ENCODE measurements around the gene HTR1D. TPM values are rescaled to one million over a fixed set of nuclear protein-coding genes. Genes with fewer than 3 reads are reported as not detected.

Gene HTR1D
- total RNA-seq, 1 experiment from 2014 or later: 3.1 TPM

GRCh38 chr1:23177031-23177430 lies 40.3 kb downstream of the HTR1D start:
- TF ChIP-seq, protein P1, sequence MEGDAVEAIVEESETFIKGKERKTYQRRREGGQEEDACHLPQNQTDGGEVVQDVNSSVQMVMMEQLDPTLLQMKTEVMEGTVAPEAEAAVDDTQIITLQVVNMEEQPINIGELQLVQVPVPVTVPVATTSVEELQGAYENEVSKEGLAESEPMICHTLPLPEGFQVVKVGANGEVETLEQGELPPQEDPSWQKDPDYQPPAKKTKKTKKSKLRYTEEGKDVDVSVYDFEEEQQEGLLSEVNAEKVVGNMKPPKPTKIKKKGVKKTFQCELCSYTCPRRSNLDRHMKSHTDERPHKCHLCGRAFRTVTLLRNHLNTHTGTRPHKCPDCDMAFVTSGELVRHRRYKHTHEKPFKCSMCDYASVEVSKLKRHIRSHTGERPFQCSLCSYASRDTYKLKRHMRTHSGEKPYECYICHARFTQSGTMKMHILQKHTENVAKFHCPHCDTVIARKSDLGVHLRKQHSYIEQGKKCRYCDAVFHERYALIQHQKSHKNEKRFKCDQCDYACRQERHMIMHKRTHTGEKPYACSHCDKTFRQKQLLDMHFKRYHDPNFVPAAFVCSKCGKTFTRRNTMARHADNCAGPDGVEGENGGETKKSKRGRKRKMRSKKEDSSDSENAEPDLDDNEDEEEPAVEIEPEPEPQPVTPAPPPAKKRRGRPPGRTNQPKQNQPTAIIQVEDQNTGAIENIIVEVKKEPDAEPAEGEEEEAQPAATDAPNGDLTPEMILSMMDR (conservative IDR thresholded peaks at IDR 0.05): no peak
- Histone ChIP-seq H3T11ph (ENCODE audit: low read length) (no peak overlapping the region), H4K5ac (ENCODE audit: insufficient read length, low read depth, low read length) (no peak overlapping the region), H2BK20ac (ENCODE audit: low read depth, low read length, poor library complexity, severe bottlenecking) (no peak overlapping the region), H3K4ac (ENCODE audit: low read depth, low read length) (no peak overlapping the region), H3K56ac (ENCODE audit: insufficient read length, low read depth, low read length) (no peak overlapping the region), H2AFZ (ENCODE audit: low read length) (no peak overlapping the region), H3K18ac (ENCODE audit: insufficient read length, low read depth, low read length) (no peak overlapping the region), H4K91ac (ENCODE audit: insufficient read length, low read depth, low read length) (no peak overlapping the region), H2BK5ac (ENCODE audit: insufficient read length, low read length) (no peak overlapping the region), H3K27me3 (ENCODE audit: insufficient read depth, low read length) (peaks cover 5% of the 10 kb centered on the region; the same call in 1 of the 2 replicates), H2BK15ac (ENCODE audit: low read depth, low read length) (no peak overlapping the region), H3K9ac (ENCODE audit: extremely low read depth, insufficient read length, low read length) (no peak overlapping the region), H3K79me2 (ENCODE audit: insufficient read depth, low read length) (no peaks in the 10 kb centered on the region), H3K4me2 (ENCODE audit: insufficient read depth, insufficient read length, low read length) (peak overlapping the region; percentile 86), H4K20me1 (ENCODE audit: control insufficient read depth, insufficient read depth, insufficient read length) (no peaks in the 10 kb centered on the region), H3K14ac (ENCODE audit: insufficient read depth, low read length) (no peak overlapping the region), H3K23ac (ENCODE audit: insufficient read length, low read depth, low read length) (no peak overlapping the region), H3K9me3 (ENCODE audit: control insufficient read depth, low read depth, low read length) (no peaks in the 10 kb centered on the region), H2BK12ac (ENCODE audit: insufficient read length, low read depth, low read length) (no peak overlapping the region), H3K27ac (ENCODE audit: insufficient read length, low read depth, low read length) (no peak overlapping the region), H3K4me1 (ENCODE audit: insufficient read depth, low read length) (no peaks in the 10 kb centered on the region), H4K8ac (replicated peaks; ENCODE audit: insufficient read length, low read depth, low read length) (no peak overlapping the region), H2AK5ac (ENCODE audit: insufficient read length, low read length) (no peak overlapping the region), H3K79me1 (ENCODE audit: insufficient read depth, low read depth, low read length, poor library complexity, severe bottlenecking) (no peaks in the 10 kb centered on the region), H3K23me2 (ENCODE audit: insufficient read length, low read depth, low read length, poor library complexity, severe bottlenecking) (peaks cover 3% of the 10 kb centered on the region), H2BK120ac (ENCODE audit: low read depth, low read length, poor library complexity, severe bottlenecking) (no peak overlapping the region)
- no CpG with 5 or more reads among the region's 10 CpGs for WGBS (ENCODE audit: extremely low coverage, insufficient read length, low lambda C conversion rate)
- H3K9me3 Mint-ChIP-seq: no peaks in the 10 kb centered on the region
- no peak overlapping the region; a peak in 2 of 7 replicates for H3K27ac Mint-ChIP-seq
- no peak for DNase-seq
- H3K27me3 Mint-ChIP-seq (ENCODE audit: low read depth): peaks cover 62% of the 10 kb centered on the region
- peaks cover 2 to 4% of the 10 kb centered on the region in 2 experiments; a peak in 3 of 4 replicates for H3K4me1 Mint-ChIP-seq
- H3K4me3 Mint-ChIP-seq: peak overlapping the region; percentile 58 to 78
- no peaks in the 10 kb centered on the region for H3K36me3 Mint-ChIP-seq (ENCODE audit: insufficient read depth in 1 of 3, low read depth in 3 of 3)

All from H9 (cell line).